Embryonic facial prominence (tissue), 1 donor: ENCODE data around the gene PCDHGB2.
"Not testable (repeated sequence)": the region's sequence is repeated elsewhere in the genome, so short reads cannot be mapped to it uniquely, and the experiment has no call there.

Experiments used
- DNase-seq: peaks from one replicate; pipeline ENCODE4 v3.0.0-alpha.2; 2016; ENCODE audit errors: extremely low spot score

PCDHGB2 gene

GRCh38 chr5:141349917-141350619 is 9.7 kb upstream of the PCDHGB2 start, which contains the start of gene PCDHGB1:
TSS of gene PCDHGB1 (plus strand) at chr5:141350099. CDS start at chr5:141350261, 162 bp downstream.
- no peak for DNase-seq

GRCh38 chr5:141351591-141351990 is 8.2 kb upstream of the PCDHGB2 start:
- DNase-seq = no peak

DNA sequence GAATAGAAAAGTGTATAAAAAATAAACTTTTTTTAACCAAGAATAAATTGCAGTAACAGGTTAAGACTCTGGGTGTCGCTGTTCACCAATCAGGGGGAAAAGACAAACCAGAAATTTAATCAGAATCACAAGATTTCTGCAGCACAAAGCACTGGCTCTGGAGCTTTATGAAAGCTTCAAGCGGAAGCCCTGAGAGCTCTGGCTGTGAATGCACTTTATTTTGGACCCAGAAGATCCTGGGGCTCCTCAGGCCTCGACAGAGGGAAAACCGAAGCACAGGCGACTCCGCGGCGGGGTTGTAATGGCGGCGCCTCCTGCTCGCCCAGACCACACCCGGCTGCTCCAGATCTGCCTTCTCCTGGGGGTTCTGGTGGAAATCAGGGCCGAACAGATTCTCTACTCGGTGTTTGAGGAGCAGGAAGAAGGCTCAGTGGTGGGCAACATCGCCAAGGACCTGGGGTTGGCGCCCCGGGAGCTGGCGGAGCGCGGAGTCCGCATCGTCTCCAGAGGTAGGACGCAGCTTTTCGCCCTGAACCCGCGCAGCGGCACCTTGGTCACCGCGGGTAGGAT is 4.8 kb upstream of the PCDHGB2 start, which contains the start of gene PCDHGA4:
PCDHGA4 (plus strand) TSS at position 122 of the 570 bp plus-strand sequence; CDS start at position 209, 87 bp downstream.
- no peak for DNase-seq

DNA sequence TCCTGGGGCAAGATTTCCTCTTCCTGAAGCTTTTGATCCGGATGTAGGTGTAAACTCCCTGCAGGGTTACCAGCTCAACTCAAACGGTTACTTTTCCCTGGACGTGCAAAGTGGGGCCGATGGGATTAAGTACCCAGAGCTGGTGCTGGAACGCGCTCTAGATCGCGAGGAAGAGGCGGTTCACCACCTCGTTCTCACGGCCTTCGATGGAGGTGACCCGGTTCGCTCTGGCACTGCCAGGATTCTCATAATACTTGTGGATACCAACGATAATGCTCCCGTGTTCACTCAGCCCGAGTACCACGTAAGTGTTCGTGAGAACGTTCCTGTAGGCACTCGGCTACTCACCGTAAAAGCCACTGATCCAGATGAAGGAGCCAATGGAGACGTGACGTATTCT is 4.2 kb upstream of the PCDHGB2 start:
- DNase-seq = no peak

DNA sequence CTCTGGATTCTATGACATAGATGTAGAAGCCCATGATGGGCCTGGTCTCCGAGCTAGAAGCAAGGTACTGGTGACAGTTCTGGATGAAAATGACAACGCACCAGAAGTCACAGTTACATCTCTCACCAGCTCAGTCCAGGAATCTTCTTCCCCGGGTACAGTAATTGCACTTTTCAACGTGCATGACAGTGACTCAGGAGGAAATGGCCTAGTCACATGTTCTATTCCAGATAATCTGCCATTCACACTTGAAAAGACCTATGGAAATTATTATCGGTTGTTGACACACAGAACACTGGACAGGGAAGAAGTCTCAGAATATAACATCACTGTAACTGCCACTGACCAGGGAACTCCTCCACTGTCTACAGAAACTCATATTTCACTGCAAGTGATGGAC is 3.7 kb upstream of the PCDHGB2 start:
- no peak for DNase-seq

GRCh38 chr5:141356950-141357349 is 2.8 kb upstream of the PCDHGB2 start:
- DNase-seq = no peak

DNA sequence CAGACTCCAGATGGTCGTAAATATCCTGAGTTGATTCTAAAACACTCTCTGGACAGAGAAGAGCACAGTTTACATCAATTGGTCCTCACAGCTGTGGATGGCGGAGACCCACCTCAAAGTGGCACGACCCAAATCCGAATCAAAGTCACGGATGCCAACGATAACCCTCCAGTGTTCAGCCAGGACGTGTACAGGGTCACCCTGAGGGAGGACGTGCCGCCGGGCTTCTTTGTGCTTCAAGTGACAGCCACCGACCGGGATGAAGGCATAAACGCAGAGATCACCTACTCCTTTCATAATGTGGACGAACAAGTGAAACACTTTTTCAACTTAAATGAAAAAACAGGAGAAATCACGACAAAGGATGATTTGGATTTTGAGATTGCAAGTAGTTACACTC is 891 bp downstream of the PCDHGB2 start:
- no peak for DNase-seq

DNA sequence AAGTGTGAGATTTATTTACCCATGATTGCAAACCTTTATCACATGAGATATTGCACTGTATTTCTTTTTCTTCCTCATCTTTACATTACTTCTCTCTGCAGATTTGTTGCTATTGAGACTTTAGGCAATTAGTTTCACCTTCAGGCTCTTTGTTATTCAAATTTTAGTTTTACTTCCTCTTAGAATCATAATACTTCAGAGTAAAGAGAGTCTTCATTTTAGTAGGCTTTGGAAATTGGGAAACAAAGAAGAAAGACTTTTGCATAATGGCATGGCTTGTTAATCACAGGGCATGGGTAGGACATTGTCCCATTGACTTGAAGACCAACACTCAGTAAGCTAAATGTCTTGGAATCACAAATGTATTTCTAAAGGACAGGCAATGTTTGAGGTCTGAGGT is 2.9 kb downstream of the PCDHGB2 start:
- DNase-seq = no peak

- no peak for DNase-seq
Observed at GRCh38 chr5:141363952-141364660, 4.3 kb downstream of the PCDHGB2 start, which contains the start of gene PCDHGA5. TSS of gene PCDHGA5 (plus strand) at chr5:141364162. CDS start at chr5:141364331, 169 bp downstream.

DNA sequence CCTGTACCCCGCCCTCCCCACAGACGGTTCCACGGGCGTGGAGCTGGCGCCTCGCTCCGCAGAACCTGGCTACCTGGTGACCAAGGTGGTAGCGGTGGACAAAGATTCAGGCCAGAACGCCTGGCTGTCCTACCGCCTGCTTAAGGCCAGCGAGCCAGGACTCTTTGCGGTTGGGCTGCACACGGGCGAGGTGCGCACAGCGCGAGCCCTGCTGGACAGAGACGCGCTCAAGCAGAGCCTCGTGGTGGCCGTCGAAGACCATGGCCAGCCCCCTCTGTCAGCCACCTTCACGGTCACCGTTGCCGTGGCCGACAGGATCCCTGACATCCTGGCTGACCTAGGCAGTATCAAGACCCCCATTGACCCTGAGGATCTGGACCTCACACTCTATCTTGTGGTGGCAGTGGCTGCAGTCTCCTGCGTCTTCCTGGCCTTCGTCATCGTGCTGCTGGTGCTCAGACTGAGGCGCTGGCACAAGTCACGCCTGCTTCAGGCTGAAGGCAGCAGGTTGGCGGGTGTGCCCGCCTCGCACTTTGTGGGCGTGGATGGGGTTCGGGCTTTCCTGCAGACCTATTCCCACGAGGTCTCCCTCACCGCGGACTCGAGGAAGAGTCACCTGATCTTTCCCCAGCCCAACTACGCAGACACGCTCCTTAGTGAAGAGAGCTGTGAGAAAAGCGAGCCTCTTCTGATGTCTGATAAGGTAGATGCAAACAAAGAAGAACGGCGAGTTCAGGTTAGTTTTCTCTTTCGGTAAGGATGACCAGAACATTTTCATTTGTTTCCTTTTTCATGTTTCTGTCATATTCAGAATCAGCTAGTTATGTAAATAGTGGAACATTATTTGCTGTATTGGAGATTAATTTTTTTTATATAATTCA is 6.5 kb downstream of the PCDHGB2 start:
- DNase-seq = no peak

GRCh38 chr5:141369994-141370848 is 10.4 kb downstream of the PCDHGB2 start, which contains the start of gene PCDHGB3:
TSS of gene PCDHGB3 (plus strand) at chr5:141370242. CDS start at chr5:141370395, 153 bp downstream.
- DNase-seq = no peak

GRCh38 chr5:141371572-141372475 is 12.0 kb downstream of the PCDHGB2 start:
- no peak for DNase-seq

- no peak for DNase-seq
Observed at GRCh38 chr5:141373673-141374317, 14.0 kb downstream of the PCDHGB2 start, which contains the start of gene PCDHGA6. TSS of gene PCDHGA6 (plus strand) at chr5:141373891. CDS start at chr5:141374084, 193 bp downstream.

DNA sequence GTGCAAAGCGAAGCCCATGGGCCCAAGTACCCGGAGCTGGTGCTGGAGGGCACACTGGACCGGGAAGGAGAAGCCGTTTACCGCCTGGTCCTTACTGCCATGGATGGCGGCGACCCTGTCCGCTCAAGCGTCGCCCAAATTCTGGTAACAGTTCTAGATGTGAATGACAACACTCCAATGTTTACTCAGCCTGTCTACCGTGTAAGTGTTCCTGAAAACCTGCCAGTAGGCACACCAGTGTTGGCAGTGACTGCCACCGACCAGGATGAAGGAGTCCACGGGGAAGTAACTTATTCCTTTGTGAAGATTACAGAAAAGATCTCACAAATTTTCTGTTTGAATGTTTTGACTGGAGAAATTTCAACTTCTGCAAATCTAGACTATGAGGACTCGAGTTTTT is 14.8 kb downstream of the PCDHGB2 start:
- no peak for DNase-seq

DNA sequence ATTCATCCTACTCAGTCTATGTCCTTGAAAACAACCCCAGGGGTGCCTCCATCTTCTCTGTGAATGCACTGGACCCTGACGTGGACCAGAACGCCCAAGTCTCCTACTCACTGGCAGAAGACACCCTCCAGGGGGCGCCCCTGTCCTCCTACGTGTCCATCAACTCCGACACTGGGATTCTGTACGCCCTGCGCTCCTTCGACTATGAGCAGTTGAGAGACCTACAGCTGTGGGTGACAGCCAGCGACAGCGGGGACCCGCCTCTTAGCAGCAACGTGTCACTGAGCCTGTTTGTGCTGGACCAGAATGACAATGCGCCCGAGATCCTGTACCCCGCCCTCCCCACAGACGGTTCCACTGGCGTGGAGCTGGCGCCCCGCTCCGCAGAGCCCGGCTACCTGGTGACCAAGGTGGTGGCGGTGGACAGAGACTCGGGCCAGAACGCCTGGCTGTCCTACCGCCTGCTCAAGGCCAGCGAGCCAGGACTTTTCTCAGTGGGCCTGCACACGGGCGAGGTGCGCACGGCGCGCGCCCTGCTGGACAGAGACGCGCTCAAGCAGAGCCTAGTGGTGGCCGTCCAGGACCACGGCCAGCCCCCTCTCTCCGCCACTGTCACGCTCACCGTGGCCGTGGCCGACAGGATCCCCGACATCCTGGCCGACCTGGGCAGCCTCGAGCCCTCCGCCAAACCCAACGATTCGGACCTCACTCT is 15.8 kb downstream of the PCDHGB2 start:
- not testable (repeated sequence) for DNase-seq

GRCh38 chr5:141382469-141383294 is 22.9 kb downstream of the PCDHGB2 start, which contains the start of gene PCDHGA7:
TSS of gene PCDHGA7 (plus strand) at chr5:141382742. CDS start at chr5:141382900, 158 bp downstream.
- DNase-seq = no peak

DNA sequence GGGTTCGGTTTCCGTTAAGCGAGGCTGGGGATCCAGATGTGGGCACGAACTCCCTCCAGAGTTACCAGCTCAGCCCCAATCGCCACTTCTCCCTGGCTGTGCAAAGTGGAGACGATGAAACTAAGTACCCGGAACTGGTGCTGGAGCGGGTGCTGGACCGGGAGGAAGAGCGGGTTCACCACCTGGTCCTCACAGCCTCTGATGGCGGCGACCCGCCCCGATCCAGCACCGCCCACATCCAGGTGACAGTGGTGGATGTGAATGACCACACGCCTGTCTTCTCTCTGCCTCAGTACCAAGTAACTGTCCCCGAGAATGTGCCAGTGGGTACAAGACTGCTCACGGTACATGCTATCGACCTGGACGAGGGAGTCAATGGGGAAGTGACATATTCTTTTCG is 23.6 kb downstream of the PCDHGB2 start:
- DNase-seq = no peak
